GM12875 (cell line): ENCODE results near the gene EIF4G1.

Experiments used
- H3K4me3 ChIP-seq: one replicate; pipeline ENCODE4 v1.5.1; 2011; ENCODE audit warnings: low read depth, low read length, control low read depth
- CTCF ChIP-seq: IDR thresholded peaks from 2 replicates; pipeline ENCODE4 v1.5.1; 2011; ENCODE audit warnings: low read depth, mild to moderate bottlenecking, control low read depth, inconsistent platforms, low read length, moderate library complexity, borderline replicate concordance; ENCODE audit not compliant: insufficient read depth

Gene EIF4G1

GRCh38 chr3:184345317-184346144 is 31.1 kb downstream of the EIF4G1 start:
- TF ChIP-seq CTCF, result peak; percentile 47; the same call in 1 of the 2 replicates
- H3K4me3 ChIP-seq, result no peak overlapping the region

- no peak overlapping the region for H3K4me3 ChIP-seq
- no peak for TF ChIP-seq CTCF
Measured at GRCh38 chr3:184346480-184347190, 32.2 kb downstream of the EIF4G1 start.

- no peak overlapping the region for H3K4me3 ChIP-seq
- no peak for TF ChIP-seq CTCF
Measured at GRCh38 chr3:184347321-184348056, 33.1 kb downstream of the EIF4G1 start.

GRCh38 chr3:184348057-184348382 is 33.6 kb downstream of the EIF4G1 start:
- TF ChIP-seq CTCF, result no peak
- H3K4me3 ChIP-seq, result no peak overlapping the region

- no peak overlapping the region for H3K4me3 ChIP-seq
- TF ChIP-seq CTCF, result no peak
Measured at GRCh38 chr3:184349563-184350470, 35.4 kb downstream of the EIF4G1 start.

- H3K4me3 ChIP-seq, result no peak overlapping the region
- TF ChIP-seq CTCF, result no peak
Measured at GRCh38 chr3:184350618-184351017, 36.2 kb downstream of the EIF4G1 start.
